ENCODE measurements around the gene GZMM. TPM values are rescaled to one million over a fixed set of nuclear protein-coding genes. Genes with fewer than 3 reads are reported as not detected.
A peak's percentile ranks its signal among the peaks of the same experiment; 100 is the strongest.

GZMM gene
- polyA plus RNA-seq (ENCODE audit: insufficient read length in 3 of 3): under 1 TPM; 0.14 to 0.49 (median 0.36) TPM
- long read RNA-seq, donor 1: 0 reads
- long read RNA-seq, donor 2: 0 reads
- long read RNA-seq, donor 3: 0 reads
- long read RNA-seq, donor 4: 0 reads
- long read RNA-seq, donor 5: 0 reads
- long read RNA-seq, donor 6: 0 reads
- long read RNA-seq, donor 7: 0 reads
- long read RNA-seq, donor 8, partial matches to known transcripts: 0 of 1 reads
- long read RNA-seq, donor 8, other reads (novel, unspliced or antisense): 0 of 1 reads
- long read RNA-seq, donor 9: 0 reads
- long read RNA-seq, donor 10: 0 reads
- long read RNA-seq, donor 11: 0 reads
- long read RNA-seq, donor 12: 0 reads
- long read RNA-seq, donor 13, partial matches to known transcripts: 0 of 1 reads
- long read RNA-seq, donor 13, other reads (novel, unspliced or antisense): 0 of 1 reads
- long read RNA-seq, donor 14: 0 reads
- long read RNA-seq, donor 15: 0 reads
- long read RNA-seq, donor 16, partial matches to known transcripts: 0 of 1 reads
- long read RNA-seq, donor 16, other reads (novel, unspliced or antisense): 0 of 1 reads

- DNase-seq: no peak
These were observed at the start of gene GZMM for GRCh38 chr19:543910-544608. GZMM (plus strand) TSS chr19:544053; CDS start chr19:544072, 19 bp downstream.

GRCh38 chr19:494171-495080, 49.4 kb upstream of the GZMM start:
- DNase-seq: no peak

GRCh38 chr19:495081-495401, 48.8 kb upstream of the GZMM start:
- no peak for DNase-seq

- DNase-seq: no peak
These were observed 48.3 kb upstream of the GZMM start for GRCh38 chr19:495402-496111.

GRCh38 chr19:496112-496665, 47.7 kb upstream of the GZMM start, which contains the start of gene MADCAM1:
MADCAM1 (plus strand) TSS chr19:496486; CDS start chr19:496500, 14 bp downstream.
- no peak for DNase-seq

- DNase-seq: no peak
These were observed 46.9 kb upstream of the GZMM start for GRCh38 chr19:496986-497385.

- DNase-seq: no peak
These were observed 46.4 kb upstream of the GZMM start for GRCh38 chr19:497491-497868.

GRCh38 chr19:497869-498510, 45.9 kb upstream of the GZMM start:
- no peak for DNase-seq

GRCh38 chr19:498511-498891, 45.4 kb upstream of the GZMM start:
- no peak for DNase-seq

GRCh38 chr19:498977-499623, 44.8 kb upstream of the GZMM start:
- DNase-seq: no peak

GRCh38 chr19:501646-502045, 42.2 kb upstream of the GZMM start:
- DNase-seq: no peak

GRCh38 chr19:504616-505015, 39.2 kb upstream of the GZMM start:
- no peak for DNase-seq

- DNase-seq: peak; percentile 92
These were observed 37.2 kb upstream of the GZMM start for GRCh38 chr19:506404-507285.

GRCh38 chr19:507286-508203, 36.3 kb upstream of the GZMM start, which contains the start of gene TPGS1:
TPGS1 (plus strand) TSS chr19:507497; CDS start chr19:507507, 10 bp downstream.
- DNase-seq: peak; percentile 100

- no peak for DNase-seq
These were observed 35.4 kb upstream of the GZMM start for GRCh38 chr19:508204-509150.

- no peak for DNase-seq
These were observed 33.2 kb upstream of the GZMM start for GRCh38 chr19:510606-511100.
